Caco-2 (cell line): Measurements from ENCODE around the gene CYP3A5. TPM values are rescaled to one million over a fixed set of nuclear protein-coding genes. Genes with fewer than 3 reads are reported as not detected.

ENCODE experiments used
- BruUV-seq: library from RNA; stranded (reverse); fragments of 400-500 nt; replicated peaks from 2 replicates; lab custom pipeline; 2021; lab: Mats Ljungman, UMichigan
- CTCF ChIA-PET: fragments of 300-600 bp; sonication (Branson Sonifier 250); formaldehyde crosslinking; loops from one replicate; lab custom pipeline; 2022; ENCODE audit warnings: antibody characterized with exemption; lab: Charles Lee
- POLR2A ChIA-PET: fragments of 300-600 bp; sonication (Branson Sonifier 250); formaldehyde crosslinking; loops from one replicate; lab custom pipeline; 2022; ENCODE audit warnings: antibody characterized with exemption; lab: Charles Lee
- DNase-seq, 2 experiments: peaks; one replicate each; pipeline versions ENCODE4 v3.0.0 to v3.0.0-alpha.2; 2020 to 2022
- H3K27me3 ChIP-seq: replicated peaks from 2 replicates; pipeline ENCODE4 v1.6.0; 2011; ENCODE audit warnings: low read length; ENCODE audit not compliant: control insufficient read depth, insufficient read depth
- H3K36me3 ChIP-seq: 2 replicates; pipeline ENCODE4 v1.5.1; 2011; ENCODE audit warnings: low read length; ENCODE audit not compliant: control insufficient read depth, insufficient read depth
- H3K4me1 ChIP-seq: fragments of 250-450 bp; sonication (Bioruptor Pico); 2 replicates; pipeline ENCODE4 v1.5.1; 2020; ENCODE audit warnings: mild to moderate bottlenecking
- H3K4me3 ChIP-seq: 2 replicates; pipeline ENCODE4 v1.5.1; 2011; ENCODE audit warnings: low read depth, mild to moderate bottlenecking, control low read depth, low read length
- H3K9me3 ChIP-seq: fragments of 250-450 bp; sonication (Bioruptor Pico); 2 replicates; pipeline ENCODE4 v1.5.1; 2020; ENCODE audit warnings: mild to moderate bottlenecking, moderate library complexity
- H3K27ac Mint-ChIP-seq: one replicate; pipeline ENCODE4 v1.8.0; 2022; ENCODE audit warnings: mixed read lengths; ENCODE audit not compliant: unreplicated experiment
- H3K27me3 Mint-ChIP-seq: one replicate; pipeline ENCODE4 v1.8.0; 2022; ENCODE audit warnings: mixed read lengths; ENCODE audit not compliant: insufficient read depth, unreplicated experiment
- H3K36me3 Mint-ChIP-seq: one replicate; pipeline ENCODE4 v1.8.0; 2022; ENCODE audit warnings: mild to moderate bottlenecking, mixed read lengths; ENCODE audit not compliant: insufficient read depth, unreplicated experiment
- H3K4me1 Mint-ChIP-seq: one replicate; pipeline ENCODE4 v1.8.0; 2022; ENCODE audit warnings: low read depth, mixed read lengths; ENCODE audit not compliant: unreplicated experiment
- H3K4me3 Mint-ChIP-seq: one replicate; pipeline ENCODE4 v1.8.0; 2022; ENCODE audit warnings: mild to moderate bottlenecking, moderate library complexity, mixed read lengths; ENCODE audit not compliant: unreplicated experiment
- H3K9me3 Mint-ChIP-seq: one replicate; pipeline ENCODE4 v1.8.0; 2022; ENCODE audit warnings: mixed read lengths; ENCODE audit not compliant: unreplicated experiment
- CTCF ChIP-seq, 2 experiments: fragments of 200-600 bp in 1 of 2; IDR thresholded peaks; 1 replicate in 1 of 2; 2 replicates in 1 of 2; pipeline versions ENCODE4 v1.5.1 to v1.8.0; 2011 to 2022; ENCODE audit warnings: antibody characterized with exemption in 1 of 2, control low read depth in 1 of 2, inconsistent platforms in 1 of 2, low read depth in 1 of 2, low read length in 1 of 2, mild to moderate bottlenecking in 1 of 2, moderate library complexity in 1 of 2; ENCODE audit not compliant: insufficient read depth in 1 of 2, severe bottlenecking in 1 of 2, unreplicated experiment in 1 of 2
- intact Hi-C: fragments of 100-400 bp; cut with micrococcal nuclease; formaldehyde crosslinking; loops from one replicate; pipeline ENCODE4 v1.10.0; 2022; ENCODE audit not compliant: unreplicated experiment
- total RNA-seq: library from RNA; stranded (reverse); gene quantifications from 2 replicates; pipeline ENCODE4 v1.2.3, GENCODE V29; 2022

The CYP3A5 gene
- total RNA-seq, 1 experiment from 2014 or later = 2.7 TPM

- H3K27me3 Mint-ChIP-seq = no peaks in the 10 kb centered on the region
- intact Hi-C loops = no loop called here
- TF ChIP-seq CTCF (IDR thresholded peaks at IDR 0.05; ENCODE audit: insufficient read depth in 1 of 2, low read depth in 1 of 2, low read length in 1 of 2, severe bottlenecking in 1 of 2, unreplicated experiment in 1 of 2) = no peak
These were observed 11.3 kb downstream of the CYP3A5 start for GRCh38 chr7:99668541-99668940.

GRCh38 chr7:99667179-99667578 lies 12.6 kb downstream of the CYP3A5 start:
- no TSS peak for BruUV-seq
- Mint-ChIP-seq H3K4me3 (no peak overlapping the region), H3K27ac (no peak overlapping the region), H3K36me3 (no peaks in the 10 kb centered on the region), H3K9me3 (no peaks in the 10 kb centered on the region), H3K4me1 (no peaks in the 10 kb centered on the region), H3K27me3 (no peaks in the 10 kb centered on the region)
- ChIA-PET POLR2A (no interaction called here), CTCF (no interaction called here)
- Histone ChIP-seq H3K4me3 (no peak overlapping the region), H3K36me3 (0 out of 2 replicates have a peak, but pooled peaks cover 1% of the 10 kb centered on the region), H3K9me3 (no peaks in the 10 kb centered on the region), H3K4me1 (no peaks in the 10 kb centered on the region), H3K27me3 (no peaks in the 10 kb centered on the region)
- DNase-seq = no peak
- no peak for TF ChIP-seq CTCF (IDR thresholded peaks at IDR 0.05; ENCODE audit: insufficient read depth in 1 of 2, low read depth in 1 of 2, low read length in 1 of 2, severe bottlenecking in 1 of 2, unreplicated experiment in 1 of 2)
- intact Hi-C loops = no loop called here

More at GRCh38 chr7:99668541-99668940, 11.3 kb downstream of the CYP3A5 start:
- H3K4me1 ChIP-seq = no peaks in the 10 kb centered on the region
- ChIA-PET CTCF (no interaction called here), POLR2A (no interaction called here)
- Mint-ChIP-seq H3K9me3 (no peaks in the 10 kb centered on the region), H3K4me3 (no peak overlapping the region), H3K27ac (no peak overlapping the region), H3K36me3 (no peaks in the 10 kb centered on the region), H3K4me1 (no peaks in the 10 kb centered on the region)
- no TSS peak for BruUV-seq
- DNase-seq = no peak
- no peak overlapping the region for H3K4me3 ChIP-seq
- 0 out of 2 replicates have a peak, but pooled peaks cover 1% of the 10 kb centered on the region for H3K36me3 ChIP-seq
- H3K9me3 ChIP-seq = no peaks in the 10 kb centered on the region
- H3K27me3 ChIP-seq = no peaks in the 10 kb centered on the region

GRCh38 chr7:99666013-99666395 lies 13.8 kb downstream of the CYP3A5 start:
- Mint-ChIP-seq H3K27me3 (no peaks in the 10 kb centered on the region), H3K9me3 (no peaks in the 10 kb centered on the region), H3K4me1 (no peaks in the 10 kb centered on the region), H3K27ac (no peak overlapping the region), H3K4me3 (no peak overlapping the region), H3K36me3 (no peaks in the 10 kb centered on the region)
- no peak for TF ChIP-seq CTCF (IDR thresholded peaks at IDR 0.05; ENCODE audit: insufficient read depth in 1 of 2, low read depth in 1 of 2, low read length in 1 of 2, severe bottlenecking in 1 of 2, unreplicated experiment in 1 of 2)
- DNase-seq = no peak
- Histone ChIP-seq H3K27me3 (no peaks in the 10 kb centered on the region), H3K36me3 (no peaks in the 10 kb centered on the region), H3K4me3 (no peak overlapping the region), H3K4me1 (no peaks in the 10 kb centered on the region), H3K9me3 (no peaks in the 10 kb centered on the region)
- ChIA-PET POLR2A (no interaction called here), CTCF (no interaction called here)
- no TSS peak for BruUV-seq
- intact Hi-C loops = no loop called here
